ENCODE measurements around the gene NTN1. TPM values are rescaled to one million over a fixed set of nuclear protein-coding genes. Genes with fewer than 3 reads are reported as not detected.

The NTN1 gene
- total RNA-seq, 4 donors from 2014 or later = 9.8 to 33.6 (median 17.6) TPM

GRCh38 chr17:9266697-9267117 is 245.4 kb downstream of the NTN1 start:
- WGBS, 2 donors = 76 to 78% methylated on average over 9 of the region's 9 CpGs
- DNase-seq = no peak
- Histone ChIP-seq H3K9me3 (no peaks in the 10 kb centered on the region), H3K4me1 (peaks cover 0 to 5% (median 0%) of the 10 kb centered on the region in 3 donors), H3K36me3 (no peaks in the 10 kb centered on the region), H3K27me3 (no peaks in the 10 kb centered on the region), H3K27ac (peak overlapping the region in 2 of 4 donors; percentile 38 to 58), H3K4me3 (no peak overlapping the region)
- intact Hi-C loops (cut with DNase I) = no loop called here
- TF ChIP-seq POLR2A (IDR thresholded peaks at IDR 0.05) (no peak), CTCF (IDR thresholded peaks at IDR 0.05) (no peak)

GRCh38 chr17:9268546-9268945 is 247.2 kb downstream of the NTN1 start:
- TF ChIP-seq POLR2A (IDR thresholded peaks at IDR 0.05) (no peak), CTCF (IDR thresholded peaks at IDR 0.05) (no peak)
- H3K4me3 ChIP-seq = no peak overlapping the region
- no peaks in the 10 kb centered on the region for H3K36me3 ChIP-seq
- 91 to 96% methylated on average over 3 to 6 of the region's 6 CpGs for WGBS, 2 donors
- no peaks in the 10 kb centered on the region for H3K9me3 ChIP-seq
- no peak for DNase-seq
- H3K4me1 ChIP-seq = no peaks in the 10 kb centered on the region
- intact Hi-C loops (cut with DNase I) = no loop called here
- peak overlapping the region in 1 of 4 donors; percentile 11 for H3K27ac ChIP-seq
- H3K27me3 ChIP-seq = no peaks in the 10 kb centered on the region

- Histone ChIP-seq H3K27ac (no peak overlapping the region), H3K4me3 (no peak overlapping the region), H3K4me1 (no peaks in the 10 kb centered on the region), H3K27me3 (no peaks in the 10 kb centered on the region), H3K36me3 (no peaks in the 10 kb centered on the region), H3K9me3 (no peaks in the 10 kb centered on the region)
- intact Hi-C loops (cut with DNase I) = no loop called here
- WGBS, 2 donors = 66 to 81% methylated on average over 7 of the region's 7 CpGs
- no peak for DNase-seq
- TF ChIP-seq POLR2A (IDR thresholded peaks at IDR 0.05) = no peak
- no peak for TF ChIP-seq CTCF (IDR thresholded peaks at IDR 0.05)
Measured at GRCh38 chr17:9269350-9270035, 248.2 kb downstream of the NTN1 start.

- Histone ChIP-seq H3K4me1 (no peaks in the 10 kb centered on the region), H3K4me3 (no peak overlapping the region), H3K27ac (no peak overlapping the region), H3K36me3 (no peaks in the 10 kb centered on the region), H3K27me3 (no peaks in the 10 kb centered on the region), H3K9me3 (no peaks in the 10 kb centered on the region)
- intact Hi-C loops (cut with DNase I) = no loop called here
- DNase-seq = no peak
- TF ChIP-seq POLR2A (IDR thresholded peaks at IDR 0.05) (no peak), CTCF (IDR thresholded peaks at IDR 0.05) (no peak)
- WGBS, 2 donors = 83 to 87% methylated on average over 9 of the region's 9 CpGs
Measured at GRCh38 chr17:9270921-9271320, 249.6 kb downstream of the NTN1 start.

GRCh38 chr17:9271989-9272388 is 250.7 kb downstream of the NTN1 start:
- Histone ChIP-seq H3K27ac (peak overlapping the region in 3 of 4 donors; percentile 40 to 66 (median 64)), H3K4me1 (no peaks in the 10 kb centered on the region), H3K27me3 (no peaks in the 10 kb centered on the region), H3K9me3 (no peaks in the 10 kb centered on the region), H3K36me3 (no peaks in the 10 kb centered on the region), H3K4me3 (peak overlapping the region in 1 of 4 donors; percentile 37)
- WGBS, 2 donors = 63 to 75% methylated on average over 6 to 8 of the region's 8 CpGs
- no peak for DNase-seq
- intact Hi-C loops (cut with DNase I) = no loop called here
- TF ChIP-seq POLR2A (IDR thresholded peaks at IDR 0.05) (no peak), CTCF (IDR thresholded peaks at IDR 0.05) (no peak)
